Naive B cell (primary cell): Measurements from ENCODE around the gene DERL2. TPM values are rescaled to one million over a fixed set of nuclear protein-coding genes. Genes with fewer than 3 reads are reported as not detected.

Experiments used
- ATAC-seq, 2 donors: fragments of 150-1000 bp; cut with Tn5 transposase; 2 replicates each; pipeline ENCODE4 v1.10.0; 2021; ENCODE audit warnings: low read depth in 2 of 2, mild to moderate bottlenecking in 2 of 2, moderate library complexity in 2 of 2
- DNase-seq: peaks from one replicate; pipeline ENCODE4 v3.0.0; 2022
- H3K27ac Mint-ChIP-seq, 6 donors: one replicate each; pipeline ENCODE4 v1.8.0; 2020 to 2022; ENCODE audit warnings: mild to moderate bottlenecking in 6 of 6, mixed read lengths in 6 of 6, moderate library complexity in 5 of 6, inconsistent platforms in 2 of 6
- H3K27me3 Mint-ChIP-seq, 3 donors: one replicate each; pipeline ENCODE4 v1.8.0; 2021 to 2022; ENCODE audit warnings: mixed read lengths in 3 of 3, mild to moderate bottlenecking in 1 of 3
- H3K36me3 Mint-ChIP-seq, 2 donors: one replicate each; pipeline ENCODE4 v1.8.0; 2020 to 2022; ENCODE audit warnings: mixed read lengths in 2 of 2, inconsistent platforms in 1 of 2, mild to moderate bottlenecking in 1 of 2
- H3K4me1 Mint-ChIP-seq, 3 donors: one replicate each; pipeline ENCODE4 v1.8.0; 2020 to 2022; ENCODE audit warnings: mixed read lengths in 3 of 3, inconsistent platforms in 1 of 3, mild to moderate bottlenecking in 1 of 3, moderate library complexity in 1 of 3
- H3K4me3 Mint-ChIP-seq, 8 donors: one replicate each; pipeline ENCODE4 v1.8.0; 2020 to 2022; ENCODE audit warnings: mild to moderate bottlenecking in 8 of 8, mixed read lengths in 8 of 8, moderate library complexity in 8 of 8, inconsistent platforms in 2 of 8
- H3K9me3 Mint-ChIP-seq, 7 donors: one replicate each; pipeline ENCODE4 v1.8.0; 2020 to 2022; ENCODE audit warnings: mixed read lengths in 7 of 7, mild to moderate bottlenecking in 5 of 7, inconsistent platforms in 2 of 7, moderate library complexity in 1 of 7
- polyA plus RNA-seq, 6 donors: library from polyadenylated mRNA; unstranded; fragments of 300-500 nt; fragmentation: Illumina TruSeq; gene quantifications; one replicate each; pipeline ENCODE4 v1.2.3, GENCODE V29; 2021; ENCODE audit warnings: low read depth in 6 of 6

Gene DERL2
- polyA plus RNA-seq, 6 donors from 2014 or later: 59.7 to 96.5 (median 69.5) TPM

DNA sequence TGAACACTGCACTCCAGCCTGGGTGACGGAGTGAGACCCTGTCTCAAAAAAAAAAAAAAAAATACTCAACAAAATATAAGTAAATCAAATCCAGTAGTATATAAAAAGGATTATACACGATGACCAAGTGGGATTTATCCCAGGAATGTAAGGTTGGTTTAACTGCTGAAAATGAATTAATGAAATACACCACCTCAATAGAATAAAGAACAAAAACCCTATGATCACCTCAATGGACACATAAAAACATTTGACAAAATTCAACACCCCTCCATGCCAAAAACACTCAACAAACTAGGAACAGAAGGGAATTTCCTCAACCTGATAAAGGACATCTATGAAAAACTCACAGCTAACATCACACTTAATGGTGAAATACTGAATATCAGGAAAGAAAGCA, 7.0 kb upstream of the DERL2 start:
- Mint-ChIP-seq H3K4me1 (peaks cover 5 to 6% (median 5%) of the 10 kb centered on the region in 3 donors), H3K36me3 (peaks cover 6 to 10% of the 10 kb centered on the region in 2 donors), H3K9me3 (peaks cover 0 to 5% (median 0%) of the 10 kb centered on the region in 7 donors), H3K4me3 (no peak overlapping the region), H3K27ac (no peak overlapping the region), H3K27me3 (peaks cover 0 to 6% (median 0%) of the 10 kb centered on the region in 3 donors)
- DNase-seq: no peak
- ATAC-seq: no peak

DNA sequence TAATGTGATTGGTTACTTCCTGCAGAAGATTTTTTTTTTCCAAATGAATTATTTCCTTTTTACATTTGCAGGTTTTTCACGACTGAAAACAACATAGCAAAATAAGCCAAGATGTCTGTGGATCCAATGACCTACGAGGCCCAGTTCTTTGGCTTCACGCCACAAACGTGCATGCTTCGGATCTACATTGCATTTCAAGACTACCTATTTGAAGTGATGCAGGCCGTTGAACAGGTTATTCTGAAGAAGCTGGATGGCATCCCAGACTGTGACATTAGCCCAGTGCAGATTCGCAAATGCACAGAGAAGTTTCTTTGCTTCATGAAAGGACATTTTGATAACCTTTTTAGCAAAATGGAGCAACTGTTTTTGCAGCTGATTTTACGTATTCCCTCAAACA, 2.8 kb upstream of the DERL2 start:
- Mint-ChIP-seq H3K36me3 (peaks cover 8 to 13% of the 10 kb centered on the region in 2 donors), H3K27me3 (no peaks in the 10 kb centered on the region), H3K4me1 (peaks cover 21 to 37% (median 26%) of the 10 kb centered on the region in 3 donors), H3K9me3 (peaks cover 0 to 5% (median 0%) of the 10 kb centered on the region in 7 donors), H3K4me3 (peak overlapping the region in 2 of 8 donors; percentile 29 to 100), H3K27ac (peak overlapping the region in 1 of 6 donors; percentile 40)
- no peak for ATAC-seq
- DNase-seq: no peak

DNA sequence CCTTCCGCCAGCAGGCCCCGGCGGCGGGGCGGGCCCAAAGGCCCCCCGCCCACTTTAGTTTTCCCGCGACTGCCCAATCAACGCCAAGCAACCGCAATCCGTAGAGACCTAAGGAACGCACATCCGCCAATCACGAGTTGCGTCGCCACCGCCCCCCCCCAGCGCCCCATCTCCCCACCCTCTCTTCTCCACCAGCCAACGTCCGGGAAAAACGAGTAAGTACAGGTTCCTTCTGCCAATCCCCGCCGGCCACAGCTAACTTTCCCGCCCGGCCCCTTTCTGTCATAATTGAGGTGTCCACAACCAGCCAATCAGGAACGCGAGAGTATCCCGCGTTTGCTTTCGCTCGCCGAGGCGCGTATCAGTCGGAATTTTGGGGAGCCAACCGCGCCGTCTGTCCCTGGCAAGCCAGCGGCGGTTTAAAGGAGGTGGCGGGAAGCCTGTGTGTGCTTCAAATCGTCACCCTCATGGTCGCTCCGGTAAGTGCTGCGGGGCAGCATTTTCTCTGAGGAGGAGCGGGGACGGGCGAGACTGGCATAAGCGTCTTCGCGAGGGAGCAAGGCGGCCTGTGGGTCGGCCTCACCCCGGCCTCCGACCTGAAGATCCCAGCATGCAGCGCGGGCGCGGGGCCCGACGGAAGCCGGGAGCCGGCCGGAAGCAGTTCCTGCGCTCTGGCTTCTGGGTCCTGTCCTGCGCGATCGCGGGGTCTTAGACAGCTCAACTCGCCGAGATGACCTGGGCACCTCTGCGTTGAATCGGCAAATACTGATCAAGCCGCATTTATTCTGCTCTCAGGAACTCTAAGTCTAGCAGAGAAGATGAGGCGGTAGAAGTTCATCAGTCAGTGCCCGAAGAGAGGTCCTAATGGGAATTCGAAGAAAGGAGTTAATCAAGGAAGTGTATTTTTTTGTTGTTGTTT, 487 bp upstream of the DERL2 start, which contains the start of gene MIS12:
TSS of gene MIS12 (plus strand) at position 361 of the 919 bp plus-strand sequence. CDS start 2,297 bp downstream, outside the sequence.
- DNase-seq: peak; percentile 97
- H3K27ac Mint-ChIP-seq: peak within 1 kb of the TSS; percentile 97 to 100 (median 99)
- ATAC-seq: peak; percentile 89 to 90
- H3K36me3 Mint-ChIP-seq: peaks cover 8 to 18% of the 10 kb centered on the region in 2 donors
- peak within 1 kb of the TSS; percentile 92 to 100 (median 96) for H3K4me3 Mint-ChIP-seq
- H3K27me3 Mint-ChIP-seq: no peaks in the 10 kb centered on the region
- H3K4me1 Mint-ChIP-seq: peaks cover 21 to 48% (median 26%) of the 10 kb centered on the region in 3 donors
- H3K9me3 Mint-ChIP-seq: no peaks in the 10 kb centered on the region

GRCh38 chr17:5481451-5481850, 4.5 kb downstream of the DERL2 start:
- peaks cover 14 to 38% (median 15%) of the 10 kb centered on the region in 3 donors for H3K4me1 Mint-ChIP-seq
- no peak for DNase-seq
- H3K36me3 Mint-ChIP-seq: peaks cover 15 to 16% of the 10 kb centered on the region in 2 donors
- H3K4me3 Mint-ChIP-seq: no peak overlapping the region
- ATAC-seq: no peak
- no peaks in the 10 kb centered on the region for H3K9me3 Mint-ChIP-seq
- H3K27me3 Mint-ChIP-seq: no peaks in the 10 kb centered on the region
- H3K27ac Mint-ChIP-seq: peak overlapping the region in 2 of 6 donors; percentile 14 to 31

DNA sequence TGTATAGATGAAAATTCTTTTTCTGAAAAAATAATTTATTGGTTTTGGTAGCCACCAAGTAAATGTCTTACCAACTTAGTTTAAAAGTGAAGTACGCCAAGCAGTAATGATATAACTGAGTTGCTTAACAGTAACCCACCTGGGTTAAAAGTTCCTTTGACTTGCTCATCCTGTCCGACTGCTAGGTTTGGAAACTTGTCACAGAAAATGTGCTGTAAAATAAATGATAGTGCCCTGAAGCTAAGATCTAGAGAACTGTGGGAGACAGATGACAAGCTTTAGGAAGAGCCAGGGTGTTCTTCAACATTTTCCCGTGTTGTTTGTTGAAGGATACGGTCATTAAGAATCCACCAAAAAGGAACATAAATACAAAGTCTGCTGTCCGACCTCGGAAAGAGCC, 5.0 kb downstream of the DERL2 start:
- H3K27me3 Mint-ChIP-seq: no peaks in the 10 kb centered on the region
- peaks cover 16% of the 10 kb centered on the region in 2 donors for H3K36me3 Mint-ChIP-seq
- H3K9me3 Mint-ChIP-seq: no peaks in the 10 kb centered on the region
- ATAC-seq: no peak
- peak overlapping the region in 1 of 6 donors; percentile 28 for H3K27ac Mint-ChIP-seq
- DNase-seq: no peak
- peaks cover 14 to 38% (median 15%) of the 10 kb centered on the region in 3 donors for H3K4me1 Mint-ChIP-seq
- H3K4me3 Mint-ChIP-seq: no peak overlapping the region

DNA sequence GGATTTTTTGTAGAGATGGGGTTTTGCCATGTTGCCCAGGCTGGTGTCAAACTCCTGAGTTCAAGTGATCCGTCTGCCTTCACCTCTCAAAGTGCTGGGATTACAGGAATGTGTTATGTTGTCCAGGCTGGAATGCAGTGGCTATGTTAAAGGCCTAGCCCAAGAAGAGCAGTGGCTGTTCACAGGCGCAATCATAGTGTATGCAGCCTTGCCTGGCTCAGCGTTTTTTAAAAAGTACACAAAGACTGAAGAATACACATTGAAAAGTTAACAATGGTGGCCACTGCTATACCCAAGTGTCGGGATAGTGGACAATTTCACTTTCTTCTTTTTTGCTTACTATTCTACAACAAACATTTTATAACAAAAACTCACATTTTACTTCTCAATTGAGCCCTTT, 7.0 kb downstream of the DERL2 start:
- no peak for ATAC-seq
- Mint-ChIP-seq H3K36me3 (peaks cover 16% of the 10 kb centered on the region in 2 donors), H3K4me1 (peaks cover 7 to 20% (median 7%) of the 10 kb centered on the region in 3 donors), H3K4me3 (no peak overlapping the region), H3K27me3 (no peaks in the 10 kb centered on the region), H3K9me3 (no peaks in the 10 kb centered on the region), H3K27ac (no peak overlapping the region)
- no peak for DNase-seq

DNA sequence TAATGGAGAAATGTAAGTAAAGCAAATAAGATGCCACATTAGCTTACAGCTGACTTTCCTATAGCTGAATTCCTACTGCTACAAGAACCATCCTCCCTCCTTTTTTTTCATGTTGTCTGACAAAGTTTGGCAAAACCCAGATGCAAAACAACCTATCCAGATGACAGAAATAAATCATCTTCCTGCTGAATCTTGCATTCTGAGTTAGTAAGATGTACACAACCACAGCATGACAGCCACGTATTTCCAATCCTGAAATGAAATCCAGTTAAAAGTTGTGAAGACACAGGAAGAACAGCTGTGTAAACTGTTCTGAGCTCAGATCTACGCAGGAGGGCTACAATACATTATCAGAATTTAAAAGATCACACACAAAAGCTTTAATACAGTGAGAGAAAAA, 12.1 kb downstream of the DERL2 start:
- no peaks in the 10 kb centered on the region for H3K9me3 Mint-ChIP-seq
- H3K36me3 Mint-ChIP-seq: peaks cover 9% of the 10 kb centered on the region in 2 donors

DNA sequence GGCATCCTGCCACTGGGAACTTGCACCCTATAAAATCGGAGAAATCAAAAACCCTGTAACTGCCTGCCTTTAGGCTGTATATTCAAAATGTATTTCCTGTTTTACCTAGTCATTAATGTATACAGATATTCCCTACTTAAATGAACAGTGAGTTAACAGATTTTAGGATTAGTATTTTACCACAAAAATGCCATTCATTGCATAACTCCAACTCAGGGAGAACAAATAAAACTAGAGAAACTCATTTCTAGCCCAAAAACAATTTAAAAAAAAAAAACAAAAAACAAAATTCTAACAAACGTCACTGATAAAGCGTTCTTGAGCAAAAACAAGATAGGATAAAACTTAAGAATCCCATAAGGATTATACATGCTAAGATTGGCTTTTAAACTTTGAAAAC, 13.5 kb downstream of the DERL2 start:
- Mint-ChIP-seq H3K9me3 (no peaks in the 10 kb centered on the region), H3K4me1 (peaks cover 15 to 20% (median 16%) of the 10 kb centered on the region in 3 donors), H3K27ac (peak overlapping the region in 1 of 6 donors; percentile 69), H3K36me3 (peaks cover 9% of the 10 kb centered on the region in 2 donors), H3K4me3 (no peak overlapping the region), H3K27me3 (no peaks in the 10 kb centered on the region)
- DNase-seq (no peak), ATAC-seq (no peak)

More for the DNA sequence above, 12.1 kb downstream of the DERL2 start:
- DNase-seq (no peak), ATAC-seq (no peak)
- Mint-ChIP-seq H3K4me3 (no peak overlapping the region), H3K4me1 (peaks cover 7 to 13% (median 9%) of the 10 kb centered on the region in 3 donors), H3K27me3 (no peaks in the 10 kb centered on the region), H3K27ac (peak overlapping the region in 1 of 6 donors; percentile 15)

DNA sequence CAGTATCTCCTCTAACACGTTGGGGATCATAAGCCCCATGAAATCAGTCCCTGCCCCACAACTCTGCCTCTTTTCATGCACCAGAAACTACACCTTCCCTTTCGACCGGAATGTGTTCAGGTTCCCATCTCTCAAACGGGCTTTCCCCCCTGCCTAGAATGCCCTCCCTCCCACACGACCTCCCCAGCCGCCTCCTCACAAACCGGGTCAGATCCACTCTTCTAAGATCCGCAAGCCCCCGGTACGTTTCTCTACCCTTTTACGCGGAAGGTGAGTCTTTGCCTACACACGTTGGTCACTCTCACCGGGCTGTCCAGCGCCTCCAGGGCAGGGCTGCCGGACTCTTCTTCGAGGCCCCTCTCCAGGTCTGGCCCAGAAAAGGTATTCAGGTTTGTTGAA, 17.9 kb downstream of the DERL2 start:
- ATAC-seq (peak; percentile 29 to 46), DNase-seq (peak; percentile 1)
- no peaks in the 10 kb centered on the region for H3K27me3 Mint-ChIP-seq
- H3K36me3 Mint-ChIP-seq: no peaks in the 10 kb centered on the region
- H3K4me1 Mint-ChIP-seq: peaks cover 28 to 39% (median 30%) of the 10 kb centered on the region in 3 donors
- peak overlapping the region; percentile 57 to 95 (median 86) for H3K4me3 Mint-ChIP-seq
- no peaks in the 10 kb centered on the region for H3K9me3 Mint-ChIP-seq
- peak overlapping the region in 5 of 6 donors; percentile 0 to 88 (median 76) for H3K27ac Mint-ChIP-seq

DNA sequence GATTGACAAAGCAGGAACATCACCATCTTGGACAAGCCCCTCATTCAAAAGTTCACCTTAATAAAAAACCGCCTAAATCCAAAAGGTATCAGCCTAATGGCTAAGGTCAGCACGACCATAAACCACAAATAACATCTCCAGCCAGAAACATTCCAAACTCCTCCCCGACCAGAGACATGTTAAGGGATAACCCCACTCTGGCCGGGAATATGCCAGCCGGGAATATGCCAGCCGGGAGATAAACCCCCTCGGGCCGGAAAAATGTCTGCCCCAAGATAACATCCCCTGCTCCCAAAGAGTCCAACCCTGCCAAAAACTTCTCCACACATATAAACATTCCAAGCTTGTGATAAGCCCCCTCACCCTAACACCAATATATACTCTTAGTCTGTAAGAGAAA, 18.6 kb downstream of the DERL2 start:
- ATAC-seq: no peak
- DNase-seq: no peak
- peak overlapping the region; percentile 57 to 95 (median 86) for H3K4me3 Mint-ChIP-seq
- H3K36me3 Mint-ChIP-seq: no peaks in the 10 kb centered on the region
- no peaks in the 10 kb centered on the region for H3K27me3 Mint-ChIP-seq
- no peaks in the 10 kb centered on the region for H3K9me3 Mint-ChIP-seq
- peaks cover 28 to 39% (median 30%) of the 10 kb centered on the region in 3 donors for H3K4me1 Mint-ChIP-seq
- peak overlapping the region in 4 of 6 donors; percentile 0 to 85 (median 52) for H3K27ac Mint-ChIP-seq

DNA sequence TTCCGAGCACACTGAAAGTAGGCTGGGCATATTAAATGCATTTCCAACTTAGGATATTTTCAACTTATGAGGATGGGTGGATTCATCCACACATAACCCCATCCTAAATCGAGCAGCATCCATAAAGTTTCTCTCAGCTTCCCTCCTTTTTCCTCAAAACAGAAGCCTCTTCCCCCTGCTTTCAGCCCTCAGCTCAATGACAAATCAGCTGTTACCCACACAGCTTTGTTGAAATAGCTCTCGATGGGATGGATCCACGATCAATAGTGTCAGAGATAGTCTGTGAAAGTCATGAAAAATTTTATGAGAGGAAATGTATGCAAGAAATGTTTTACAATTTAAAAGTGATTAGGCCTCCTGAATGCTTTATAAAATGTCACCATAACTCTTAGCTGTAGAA, 19.7 kb downstream of the DERL2 start:
- ATAC-seq (no peak), DNase-seq (no peak)
- Mint-ChIP-seq H3K27ac (no peak overlapping the region), H3K27me3 (no peaks in the 10 kb centered on the region), H3K4me3 (peak overlapping the region in 3 of 8 donors; percentile 1 to 78 (median 57)), H3K36me3 (no peaks in the 10 kb centered on the region), H3K9me3 (no peaks in the 10 kb centered on the region), H3K4me1 (peaks cover 27 to 39% (median 28%) of the 10 kb centered on the region in 3 donors)

DNA sequence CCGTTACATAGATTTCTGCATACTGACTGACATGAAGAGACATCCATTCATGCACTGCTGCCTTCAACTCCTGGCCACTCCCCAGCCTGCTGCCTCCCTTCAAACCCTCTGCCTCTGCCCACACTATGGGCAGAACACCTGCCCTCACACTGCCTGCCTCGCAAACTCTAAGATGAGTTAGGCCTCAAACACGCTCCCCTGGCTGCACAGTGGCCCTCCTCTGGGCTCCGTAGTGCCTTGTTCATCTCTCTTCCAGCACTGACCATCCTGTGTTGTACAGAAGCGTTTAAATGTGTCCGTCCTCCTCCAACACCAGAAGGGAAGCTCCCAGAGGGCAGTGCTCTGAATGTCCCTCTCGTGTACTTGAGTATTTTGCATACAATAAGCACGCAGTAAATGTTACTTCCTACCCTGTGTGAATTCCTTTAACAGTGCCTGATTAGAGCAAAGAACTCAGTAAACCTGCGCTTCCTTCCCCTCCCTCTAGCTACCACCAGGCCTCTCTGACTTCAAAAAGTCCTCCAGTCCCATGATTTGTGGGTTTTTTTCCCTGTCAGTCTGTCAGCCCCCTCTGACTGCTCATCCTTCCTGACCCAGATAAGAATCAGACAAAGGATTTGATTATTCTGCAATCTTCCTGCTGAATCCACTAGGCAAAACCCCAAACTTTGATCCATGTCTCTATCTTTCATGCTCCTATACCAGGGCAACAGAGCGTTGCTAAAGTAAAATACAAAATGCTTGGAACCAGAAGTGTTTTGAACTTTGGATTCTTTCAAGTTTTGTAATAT, 21.1 kb downstream of the DERL2 start:
- H3K4me1 Mint-ChIP-seq: peaks cover 28 to 39% (median 30%) of the 10 kb centered on the region in 3 donors
- H3K9me3 Mint-ChIP-seq: no peaks in the 10 kb centered on the region
- H3K36me3 Mint-ChIP-seq: peaks cover 4 to 8% of the 10 kb centered on the region in 2 donors
- peak overlapping the region in 2 of 8 donors; percentile 44 to 52 for H3K4me3 Mint-ChIP-seq
- ATAC-seq (no peak), DNase-seq (no peak)
- H3K27me3 Mint-ChIP-seq: no peaks in the 10 kb centered on the region
- peak overlapping the region in 3 of 6 donors; percentile 63 to 78 (median 65) for H3K27ac Mint-ChIP-seq

GRCh38 chr17:5446786-5447185, 39.2 kb downstream of the DERL2 start:
- Mint-ChIP-seq H3K4me1 (peaks cover 0 to 4% (median 0%) of the 10 kb centered on the region in 3 donors), H3K27ac (no peak overlapping the region), H3K27me3 (no peaks in the 10 kb centered on the region), H3K36me3 (peaks cover 12 to 31% of the 10 kb centered on the region in 2 donors), H3K9me3 (no peaks in the 10 kb centered on the region), H3K4me3 (no peak overlapping the region)
- no peak for ATAC-seq
- no peak for DNase-seq
